ENCODE measurements around the gene SLC7A10. TPM values are rescaled to one million over a fixed set of nuclear protein-coding genes. Genes with fewer than 3 reads are reported as not detected.
A peak's percentile ranks its signal among the peaks of the same experiment; 100 is the strongest.

The SLC7A10 gene
- polyA plus RNA-seq (ENCODE audit: insufficient read length in 3 of 3) = under 1 TPM; 0.22 to 0.40 (median 0.33) TPM
- long read RNA-seq, donor 1 = 0 reads
- long read RNA-seq, donor 2 = 0 reads
- long read RNA-seq, donor 3 = 0 reads
- long read RNA-seq, donor 4 = 0 reads
- long read RNA-seq, donor 5, partial matches to known transcripts = 0 of 1 reads
- long read RNA-seq, donor 5, other reads (novel, unspliced or antisense) = 0 of 1 reads
- long read RNA-seq, donor 6 = 0 reads
- long read RNA-seq, donor 7 = 0 reads
- long read RNA-seq, donor 8, partial matches to known transcripts = 0 of 1 reads
- long read RNA-seq, donor 8, other reads (novel, unspliced or antisense) = 0 of 1 reads
- long read RNA-seq, donor 9 = 0 reads
- long read RNA-seq, donor 10 = 0 reads
- long read RNA-seq, donor 11 = 0 reads
- long read RNA-seq, donor 12 = 0 reads
- long read RNA-seq, donor 13 = 0 reads
- long read RNA-seq, donor 14 = 0 reads
- long read RNA-seq, donor 15 = 0 reads
- long read RNA-seq, donor 16 = 0 reads

- no peak for DNase-seq (ENCODE audit: extremely low read depth in 1 of 11, low read depth in 9 of 11, low spot score in 4 of 11)
These were observed at the start of gene SLC7A10 for GRCh38 chr19:33225458-33225926. Gene SLC7A10, minus strand, starts transcription at chr19:33225850. Its CDS starts 147 bp downstream, at chr19:33225703.

GRCh38 chr19:33274663-33275558 is 49.3 kb upstream of the SLC7A10 start:
- no peak for DNase-seq (ENCODE audit: extremely low read depth in 1 of 11, low read depth in 9 of 11, low spot score in 4 of 11)

DNA sequence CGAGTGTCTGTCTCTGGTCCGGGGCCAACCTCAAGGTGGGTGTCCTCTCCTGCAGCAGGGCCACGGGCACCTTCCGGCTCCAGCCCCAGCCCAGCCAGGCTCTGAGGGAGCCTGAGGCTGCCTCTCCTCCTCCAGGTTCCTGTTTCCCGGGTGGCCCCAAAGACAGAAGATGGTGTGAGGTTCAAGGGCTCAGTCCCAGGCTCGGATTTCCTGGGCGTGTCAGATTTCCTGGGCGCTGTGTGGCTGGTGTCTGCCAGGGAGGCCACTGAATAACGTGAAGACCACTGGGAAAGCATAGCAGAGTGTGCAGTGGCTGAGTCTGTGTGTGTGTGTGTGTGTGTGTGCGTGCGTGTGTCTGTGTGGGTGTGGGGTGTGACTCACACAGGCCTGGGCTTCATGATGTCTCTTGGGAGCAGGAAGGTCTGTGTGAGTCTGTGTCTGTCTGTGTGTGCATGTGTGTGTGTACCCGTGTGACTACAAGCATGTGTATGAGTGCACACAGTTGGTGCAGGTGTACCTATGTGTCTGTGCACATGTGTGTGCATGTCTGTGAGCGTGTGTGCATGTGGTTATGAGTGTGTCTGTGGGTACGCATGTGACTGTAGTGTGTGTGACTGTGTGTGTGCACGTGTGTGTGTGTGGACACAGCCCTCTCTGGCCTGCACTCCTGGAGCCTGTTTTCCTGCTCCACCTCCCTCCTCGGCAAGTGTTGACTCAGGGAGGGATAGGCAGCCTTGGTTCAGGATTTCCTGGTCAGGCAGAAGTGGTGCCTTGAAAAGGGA is 48.4 kb upstream of the SLC7A10 start:
- peak in 1 of 11 donors; percentile 50 for DNase-seq (ENCODE audit: extremely low read depth in 1 of 11, low read depth in 9 of 11, low spot score in 4 of 11)

GRCh38 chr19:33273065-33273736 is 47.6 kb upstream of the SLC7A10 start:
- no peak for DNase-seq (ENCODE audit: extremely low read depth in 1 of 11, low read depth in 9 of 11, low spot score in 4 of 11)

GRCh38 chr19:33271246-33272021 is 45.8 kb upstream of the SLC7A10 start:
- DNase-seq (ENCODE audit: extremely low read depth in 1 of 11, low read depth in 9 of 11, low spot score in 4 of 11) = no peak

DNA sequence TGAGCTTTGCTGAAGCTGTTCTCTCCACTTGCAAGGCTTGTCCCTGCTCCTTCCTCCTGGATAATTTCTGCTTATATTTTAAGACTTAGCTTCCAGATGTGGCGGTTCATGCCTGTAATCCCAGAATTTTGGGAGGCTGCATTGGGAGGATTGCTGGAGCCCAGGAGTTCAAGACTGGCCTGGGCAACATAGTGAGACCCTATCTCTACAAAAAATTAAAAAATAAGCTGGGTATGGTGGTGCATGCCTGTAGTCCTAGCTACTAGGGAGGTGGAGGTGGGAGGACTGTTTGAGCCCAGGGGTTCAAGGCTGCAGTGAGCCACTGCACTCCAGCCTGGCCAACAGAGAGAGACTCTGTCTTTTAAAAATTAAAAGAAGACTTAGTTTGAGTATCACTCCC is 45.1 kb upstream of the SLC7A10 start:
- no peak for DNase-seq (ENCODE audit: extremely low read depth in 1 of 11, low read depth in 9 of 11, low spot score in 4 of 11)

- DNase-seq (ENCODE audit: extremely low read depth in 1 of 11, low read depth in 9 of 11, low spot score in 4 of 11) = no peak
These were observed 43.4 kb upstream of the SLC7A10 start for GRCh38 chr19:33269016-33269415.

GRCh38 chr19:33268162-33268991 is 42.7 kb upstream of the SLC7A10 start:
- no peak for DNase-seq (ENCODE audit: extremely low read depth in 1 of 11, low read depth in 9 of 11, low spot score in 4 of 11)

GRCh38 chr19:33267706-33268105 is 42.1 kb upstream of the SLC7A10 start:
- no peak for DNase-seq (ENCODE audit: extremely low read depth in 1 of 11, low read depth in 9 of 11, low spot score in 4 of 11)

- no peak for DNase-seq (ENCODE audit: extremely low read depth in 1 of 11, low read depth in 9 of 11, low spot score in 4 of 11)
These were observed 41.4 kb upstream of the SLC7A10 start for GRCh38 chr19:33266974-33267484.

DNA sequence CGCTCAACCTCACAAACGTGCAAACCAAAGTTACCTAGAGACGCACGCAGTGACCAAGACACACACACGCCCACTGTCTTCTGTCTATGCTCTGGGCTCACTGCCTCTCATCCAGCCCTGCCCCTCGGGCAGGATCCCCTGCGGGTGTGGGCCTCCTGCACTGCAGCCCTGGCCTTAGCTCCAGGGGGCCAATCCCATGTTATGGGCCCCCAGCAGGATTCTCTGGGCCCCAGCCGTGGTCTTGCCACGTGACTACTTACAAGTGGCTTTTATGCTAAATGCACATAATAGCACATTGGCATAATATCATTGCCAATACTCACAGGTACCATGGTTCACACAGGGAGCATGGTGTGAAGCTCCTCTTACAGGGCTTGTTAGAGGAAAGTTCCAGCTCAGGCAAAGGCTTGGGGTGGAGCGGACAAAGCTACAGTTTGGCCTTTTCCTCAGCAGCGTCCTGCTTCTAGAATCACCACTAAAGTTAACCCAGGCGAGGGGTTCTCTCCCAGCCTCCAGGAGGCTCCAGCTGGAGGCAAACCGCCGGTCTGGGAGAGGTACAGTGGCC is 39.3 kb upstream of the SLC7A10 start:
- DNase-seq (ENCODE audit: extremely low read depth in 1 of 11, low read depth in 9 of 11, low spot score in 4 of 11) = no peak

GRCh38 chr19:33263325-33264023 is 37.8 kb upstream of the SLC7A10 start:
- DNase-seq (ENCODE audit: extremely low read depth in 1 of 11, low read depth in 9 of 11, low spot score in 4 of 11) = no peak

- DNase-seq (ENCODE audit: extremely low read depth in 1 of 11, low read depth in 9 of 11, low spot score in 4 of 11) = no peak
These were observed 36.0 kb upstream of the SLC7A10 start for GRCh38 chr19:33261511-33262189.

DNA sequence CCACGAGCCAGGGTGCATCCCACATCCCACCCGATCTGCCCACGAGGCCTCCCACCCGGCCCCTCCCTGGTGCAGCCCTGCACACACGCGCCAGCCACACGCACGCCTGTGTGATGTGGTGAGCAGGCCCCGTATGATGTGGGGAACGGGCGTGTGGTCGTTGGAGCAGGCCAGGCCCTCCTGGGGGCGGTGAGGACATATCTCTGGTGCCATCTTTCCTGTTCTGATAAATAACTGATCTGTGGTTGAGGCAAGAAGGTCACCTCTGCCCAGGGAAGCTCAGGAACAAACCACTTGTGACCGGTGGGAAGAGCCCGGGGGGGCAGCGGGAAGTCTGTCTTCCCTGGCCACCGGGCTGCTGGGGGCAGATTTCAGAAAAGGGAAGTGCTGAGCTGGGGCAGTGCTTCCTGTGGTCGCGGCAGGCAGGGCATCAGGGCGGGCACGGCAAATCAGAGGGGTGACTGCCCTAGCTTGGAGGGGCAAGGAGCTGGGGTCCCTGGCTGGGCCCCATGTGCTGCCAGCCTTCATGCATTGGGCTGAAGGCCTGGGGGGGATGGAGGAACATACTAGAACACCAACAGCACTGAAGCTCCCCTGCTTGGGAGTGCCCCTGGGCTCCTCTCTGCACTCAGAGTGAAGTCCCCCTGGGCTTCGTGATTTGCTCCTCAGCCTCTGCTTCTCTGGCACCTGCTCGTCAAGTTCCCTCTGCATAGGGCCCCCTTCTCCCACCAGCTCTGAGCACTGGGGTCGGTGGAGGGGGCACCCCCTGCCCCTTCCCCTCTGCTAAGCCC is 35.2 kb upstream of the SLC7A10 start:
- no peak for DNase-seq (ENCODE audit: extremely low read depth in 1 of 11, low read depth in 9 of 11, low spot score in 4 of 11)

GRCh38 chr19:33259539-33259938 is 33.9 kb upstream of the SLC7A10 start:
- DNase-seq (ENCODE audit: extremely low read depth in 1 of 11, low read depth in 9 of 11, low spot score in 4 of 11) = no peak
